OCI-LY3 (cell line): ENCODE measurements around the gene SPACA4.

Source experiments
- EZH2phosphoT487 ChIP-seq: fragments of 200-600 bp; shearing (Covaris generic); IDR thresholded peaks from 2 replicates; pipeline ENCODE4 v1.6.1; 2018; ENCODE audit warnings: antibody characterized with exemption, mixed run types, low read depth
- TF ChIP-seq, protein P1 (sequence below): fragments of 200-600, 300-600 bp; sonication (generic); IDR thresholded peaks from 2 replicates; pipeline ENCODE4 v1.5.1; 2014; ENCODE audit warnings: antibody characterized with exemption, low read length, low read depth

DNA sequence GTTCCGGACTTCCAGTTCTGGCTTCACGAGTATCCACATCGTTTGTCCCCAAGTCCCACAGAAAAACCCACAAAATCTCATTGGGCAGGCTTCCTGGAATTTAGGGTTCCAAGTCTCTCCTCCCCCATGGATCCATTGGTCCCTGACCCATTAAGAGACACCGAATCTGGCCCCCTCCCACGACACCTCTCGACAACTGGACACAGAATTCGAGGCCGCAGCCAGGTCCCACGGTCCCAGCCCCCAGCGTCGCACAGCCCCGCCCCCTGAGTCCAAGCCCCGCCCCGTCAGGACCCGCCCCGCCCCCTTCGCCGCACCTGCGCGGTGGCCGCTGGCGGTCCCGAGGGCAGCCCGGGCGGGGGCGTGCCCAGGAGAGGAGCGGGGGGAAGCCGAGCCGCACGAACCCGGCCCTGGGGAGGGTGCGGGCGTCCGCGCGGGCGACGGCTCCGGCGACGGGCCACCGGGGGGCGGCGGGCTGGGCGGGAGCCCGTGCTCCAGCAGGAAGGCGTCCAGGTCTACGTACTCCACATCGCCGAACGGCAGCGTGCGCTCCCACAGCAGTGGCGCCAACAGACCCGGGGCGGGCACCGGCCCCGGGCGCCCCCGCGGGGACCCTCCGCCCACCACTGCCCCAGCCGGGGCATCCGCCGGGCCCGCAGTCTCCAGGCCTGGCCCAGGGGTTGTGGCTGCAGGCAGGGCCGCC is 28.9 kb downstream of the SPACA4 start:
- TF ChIP-seq, protein P1, sequence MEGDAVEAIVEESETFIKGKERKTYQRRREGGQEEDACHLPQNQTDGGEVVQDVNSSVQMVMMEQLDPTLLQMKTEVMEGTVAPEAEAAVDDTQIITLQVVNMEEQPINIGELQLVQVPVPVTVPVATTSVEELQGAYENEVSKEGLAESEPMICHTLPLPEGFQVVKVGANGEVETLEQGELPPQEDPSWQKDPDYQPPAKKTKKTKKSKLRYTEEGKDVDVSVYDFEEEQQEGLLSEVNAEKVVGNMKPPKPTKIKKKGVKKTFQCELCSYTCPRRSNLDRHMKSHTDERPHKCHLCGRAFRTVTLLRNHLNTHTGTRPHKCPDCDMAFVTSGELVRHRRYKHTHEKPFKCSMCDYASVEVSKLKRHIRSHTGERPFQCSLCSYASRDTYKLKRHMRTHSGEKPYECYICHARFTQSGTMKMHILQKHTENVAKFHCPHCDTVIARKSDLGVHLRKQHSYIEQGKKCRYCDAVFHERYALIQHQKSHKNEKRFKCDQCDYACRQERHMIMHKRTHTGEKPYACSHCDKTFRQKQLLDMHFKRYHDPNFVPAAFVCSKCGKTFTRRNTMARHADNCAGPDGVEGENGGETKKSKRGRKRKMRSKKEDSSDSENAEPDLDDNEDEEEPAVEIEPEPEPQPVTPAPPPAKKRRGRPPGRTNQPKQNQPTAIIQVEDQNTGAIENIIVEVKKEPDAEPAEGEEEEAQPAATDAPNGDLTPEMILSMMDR: no peak
- TF ChIP-seq EZH2phosphoT487: no peak
